K562 (cell line): ENCODE results near the gene TMEM107. TPM values are rescaled to one million over a fixed set of nuclear protein-coding genes. Genes with fewer than 3 reads are reported as not detected.

ENCODE experiments used
- CREM ChIP-seq: IDR thresholded peaks from 2 replicates; pipeline ENCODE4 v1.6.1; 2014; ENCODE audit warnings: antibody characterized with exemption, low read depth
- ERF ChIP-seq: fragments of 450-650 bp; formaldehyde crosslinking; IDR thresholded peaks from 2 replicates; pipeline ENCODE4 v1.4.0; 2020; ENCODE audit warnings: mild to moderate bottlenecking, mixed read lengths
- FIP1L1 ChIP-seq: fragments of 200-400 bp; formaldehyde crosslinking; IDR thresholded peaks from 2 replicates; pipeline ENCODE4 v1.6.1; 2018; ENCODE audit warnings: mild to moderate bottlenecking, low read depth, low read length; ENCODE audit not compliant: poor library complexity, severe bottlenecking
- GTF3C2 ChIP-seq: IDR thresholded peaks from 3 replicates; pipeline ENCODE4 v1.6.1; 2011; ENCODE audit warnings: borderline replicate concordance, mild to moderate bottlenecking, moderate library complexity; ENCODE audit not compliant: insufficient read length; ENCODE audit errors: extremely low read depth
- KDM5B ChIP-seq: fragments of 200-600 bp; sonication (generic); IDR thresholded peaks from 2 replicates; pipeline ENCODE4 v1.6.1; 2012; ENCODE audit warnings: low read depth, mild to moderate bottlenecking, moderate library complexity, low read length, control low read depth, inconsistent platforms; ENCODE audit not compliant: insufficient replicate concordance
- MAFK ChIP-seq: IDR thresholded peaks from 2 replicates; pipeline ENCODE4 v1.6.1; 2011; ENCODE audit warnings: low read length, improper control_type of control experiment
- NFATC3 ChIP-seq: fragments of 450-650 bp; IDR thresholded peaks from 2 replicates; pipeline ENCODE4 v1.6.1; 2017; ENCODE audit warnings: mild to moderate bottlenecking
- NFXL1 ChIP-seq: fragments of 450-650 bp; formaldehyde crosslinking; IDR thresholded peaks from 2 replicates; pipeline ENCODE4 v1.4.0; 2021; ENCODE audit warnings: mild to moderate bottlenecking
- SIN3A ChIP-seq, 2 experiments: fragments of 150-350 bp in 1 of 2; IDR thresholded peaks; 2 replicates each; pipeline ENCODE4 v1.6.1; 2011 to 2016; ENCODE audit warnings: borderline replicate concordance in 2 of 2, low read depth in 2 of 2, low read length in 2 of 2, mild to moderate bottlenecking in 2 of 2, moderate library complexity in 2 of 2; ENCODE audit not compliant: control insufficient read depth in 1 of 2
- SIN3B ChIP-seq: fragments of 450-650 bp; IDR thresholded peaks from 2 replicates; pipeline ENCODE4 v1.6.1; 2017; ENCODE audit warnings: low read depth, mild to moderate bottlenecking, moderate library complexity
- TOE1 ChIP-seq, 2 experiments: fragments of 450-650 bp in 1 of 2; sonication (generic) in 1 of 2; formaldehyde crosslinking in 1 of 2; IDR thresholded peaks; 2 replicates each; pipeline versions ENCODE4 v1.7.1 to v1.8.0; 2016 to 2022; ENCODE audit warnings: borderline replicate concordance in 2 of 2, mild to moderate bottlenecking in 2 of 2, antibody characterized with exemption in 1 of 2, inconsistent platforms in 1 of 2, low read depth in 1 of 2, missing genetic modification reagents in 1 of 2, moderate library complexity in 1 of 2
- VEZF1 ChIP-seq: fragments of 200-800 bp; sonication (Bioruptor generic); IDR thresholded peaks from 2 replicates; pipeline ENCODE4 v1.6.1; 2017; ENCODE audit warnings: missing genetic modification characterization, missing compliant biosample characterization
- YY1 ChIP-seq, 3 experiments: IDR thresholded peaks; 2 replicates each; pipeline ENCODE4 v1.6.1; 2011; ENCODE audit warnings: low read length in 2 of 3, mild to moderate bottlenecking in 2 of 3, moderate library complexity in 2 of 3, borderline replicate concordance in 1 of 3, control low read depth in 1 of 3, low read depth in 1 of 3; ENCODE audit not compliant: insufficient read depth in 3 of 3, insufficient replicate concordance in 2 of 3, control insufficient read depth in 1 of 3, insufficient read length in 1 of 3; ENCODE audit errors: extremely low read depth in 1 of 3
- ZBTB2 ChIP-seq: fragments of 450-650 bp; IDR thresholded peaks from 2 replicates; pipeline ENCODE4 v1.6.1; 2016; ENCODE audit warnings: antibody characterized with exemption
- ZHX1 ChIP-seq: fragments of 150-350 bp; conservative IDR thresholded peaks from 2 replicates; pipeline ENCODE4 v1.6.1; 2014; ENCODE audit warnings: low read length
- polyA plus RNA-seq, 8 experiments: library from polyadenylated mRNA; depleted of rRNA in 4 of 8; stranded (reverse) in 5 of 8; unstranded in 3 of 8; fragments of >200 nt; fragmentation: Nextera tagmentation in 2 of 8; fragmentation: Illumina TruSeq in 1 of 8; extraction: Ambion mirVana in 2 of 8; extraction: Trizol in 1 of 8; gene quantifications; 2 replicates each; pipeline versions ENCODE4 v1.2.1 to v1.2.3, GENCODE V29; 2011 to 2014; ENCODE audit warnings: inconsistent platforms in 1 of 8, missing spikeins in 1 of 8
- total RNA-seq, 7 experiments: library from RNA; depleted of rRNA in 6 of 7; stranded (reverse); fragments of >200 nt in 6 of 7; fragmentation: Illumina TruSeq in 2 of 7; extraction: Trizol in 2 of 7; gene quantifications; 2 replicates each; pipeline versions ENCODE4 v1.2.1 to v1.2.3, GENCODE V29; 2011 to 2021; ENCODE audit warnings: low replicate concordance in 1 of 7

TMEM107 gene
- total and polyA plus RNA-seq, 9 of the 15 experiments (the other 6 are each of a cell fraction or from before 2014, with no cell fraction given): 7.1 to 26.2 (median 16.9) TPM

- TF ChIP-seq VEZF1 (CRISPR knock-in tag): peak; percentile 67; the same call in 1 of the 2 replicates
- TF ChIP-seq KDM5B: peak; percentile 16
- 0 out of 2 replicates have a peak, but pooled peaks have one; percentile 15 for TF ChIP-seq TOE1 (IDR thresholded peaks at IDR 0.05; ENCODE audit: borderline replicate concordance)
- TF ChIP-seq TOE1 (CRISPR knock-in tag; IDR thresholded peaks at IDR 0.05; ENCODE audit: borderline replicate concordance, low read depth): no peak
- TF ChIP-seq GTF3C2: no peak
- peak; percentile 56 to 65; a peak in 2 of 4 replicates for TF ChIP-seq SIN3A (IDR thresholded peaks at IDR 0.05; ENCODE audit: borderline replicate concordance in 2 of 2, control insufficient read depth in 1 of 2, low read depth in 2 of 2, low read length in 2 of 2)
- TF ChIP-seq MAFK: no peak
- TF ChIP-seq ERF: peak; percentile 57; the same call in 1 of the 2 replicates
- peak; percentile 65 to 95 (median 93) for TF ChIP-seq YY1 (IDR thresholded peaks at IDR 0.05; ENCODE audit: borderline replicate concordance in 1 of 3, control insufficient read depth in 1 of 3, extremely low read depth in 1 of 3, insufficient read depth in 3 of 3, insufficient read length in 1 of 3, insufficient replicate concordance in 2 of 3, low read depth in 1 of 3, low read length in 2 of 3)
- peak; percentile 70 for TF ChIP-seq CREM
- no peak for TF ChIP-seq NFXL1 (CRISPR knock-in tag)
- TF ChIP-seq FIP1L1: peak; percentile 44
- TF ChIP-seq SIN3B: 0 out of 2 replicates have a peak, but pooled peaks have one; percentile 38
- no peak for TF ChIP-seq ZBTB2
- no peak for TF ChIP-seq ZHX1
- TF ChIP-seq NFATC3: no peak
Measured at GRCh38 chr17:8162233-8162996, 13.8 kb downstream of the TMEM107 start, which contains the start of gene VAMP2 (continued).
